Measurements from ENCODE around the gene ZNF770.
A peak's percentile ranks its signal among the peaks of the same experiment; 100 is the strongest.
"Not testable (repeated sequence)": the region's sequence is repeated elsewhere in the genome, so short reads cannot be mapped to it uniquely, and the experiment has no call there.

Gene ZNF770

GRCh38 chr15:34976073-34976472 lies 12.0 kb downstream of the ZNF770 start:
- no peak for DNase-seq

GRCh38 chr15:34973512-34973911 lies 14.6 kb downstream of the ZNF770 start:
- DNase-seq = no peak

- DNase-seq = not testable (repeated sequence)
Measured at GRCh38 chr15:34970098-34970643, 17.9 kb downstream of the ZNF770 start.

- peak; percentile 95 for DNase-seq
Measured at GRCh38 chr15:34969340-34970097, 18.6 kb downstream of the ZNF770 start, which contains the start of gene AQR. Gene AQR (minus strand): TSS chr15:34969742. CDS start chr15:34969613, 129 bp downstream.

DNA sequence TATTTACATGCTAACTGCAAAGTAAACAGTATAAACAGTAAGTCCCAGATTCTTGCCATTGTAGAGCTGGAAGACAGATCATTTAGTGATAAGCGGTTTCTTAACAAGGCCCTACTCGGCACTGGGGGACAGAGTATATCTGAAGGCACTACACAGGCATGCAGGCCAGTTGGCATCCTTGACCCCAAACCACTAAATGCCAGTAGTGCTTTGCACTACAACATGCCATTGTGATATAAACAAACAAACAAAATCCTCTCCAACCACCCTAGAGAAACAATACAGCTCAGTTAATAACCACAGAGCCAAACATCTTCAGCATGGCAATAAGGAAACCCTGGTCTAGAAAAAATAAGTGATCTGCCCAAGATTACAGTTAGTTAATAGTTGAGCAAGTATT lies 23.8 kb downstream of the ZNF770 start:
- no peak for DNase-seq

GRCh38 chr15:34953851-34954250 lies 34.2 kb downstream of the ZNF770 start:
- DNase-seq = no peak

DNA sequence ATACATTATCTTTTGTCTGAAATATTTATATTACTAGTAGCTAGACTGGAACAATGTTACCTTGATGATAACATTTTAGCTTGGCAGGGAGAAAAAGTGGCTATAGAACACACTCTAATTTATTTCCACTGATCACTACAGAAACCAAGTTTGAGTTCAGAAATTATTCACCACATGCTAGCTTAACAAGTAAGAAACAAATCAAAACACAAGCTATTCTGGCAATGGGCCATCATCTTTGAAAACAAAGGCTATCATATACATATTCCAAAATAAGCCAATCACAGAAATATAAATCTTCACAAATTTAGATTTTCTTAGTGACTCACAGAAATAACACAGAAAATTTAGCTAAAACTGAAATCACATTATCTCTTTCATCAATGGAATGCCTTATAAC lies 35.6 kb downstream of the ZNF770 start:
- DNase-seq = no peak

GRCh38 chr15:34951993-34952392 lies 36.1 kb downstream of the ZNF770 start:
- no peak for DNase-seq

- DNase-seq = no peak
Measured at GRCh38 chr15:34944936-34945335, 43.2 kb downstream of the ZNF770 start.

GRCh38 chr15:34943711-34944110 lies 44.4 kb downstream of the ZNF770 start:
- DNase-seq = no peak

- not testable (repeated sequence) for DNase-seq
Measured at GRCh38 chr15:34943264-34943663, 44.8 kb downstream of the ZNF770 start.

DNA sequence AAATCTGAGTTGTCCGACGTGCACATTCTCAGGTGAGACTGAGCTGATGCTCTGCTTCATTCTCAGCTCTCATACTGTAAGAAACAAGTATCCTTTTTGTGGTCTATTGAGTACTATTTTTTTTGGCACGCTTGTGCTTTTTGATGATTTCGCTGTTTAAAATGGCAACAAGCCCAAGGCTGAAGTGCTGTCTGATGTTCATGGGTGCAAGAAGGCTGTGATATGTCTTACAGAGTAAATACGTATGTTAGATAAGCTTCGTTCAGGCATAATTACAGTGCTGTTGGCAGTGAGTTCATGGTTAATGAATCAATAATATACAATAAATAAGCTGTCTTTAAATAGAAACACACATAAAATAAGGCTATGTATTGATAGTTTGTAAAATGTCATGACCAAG lies 45.7 kb downstream of the ZNF770 start:
- DNase-seq = no peak

DNA sequence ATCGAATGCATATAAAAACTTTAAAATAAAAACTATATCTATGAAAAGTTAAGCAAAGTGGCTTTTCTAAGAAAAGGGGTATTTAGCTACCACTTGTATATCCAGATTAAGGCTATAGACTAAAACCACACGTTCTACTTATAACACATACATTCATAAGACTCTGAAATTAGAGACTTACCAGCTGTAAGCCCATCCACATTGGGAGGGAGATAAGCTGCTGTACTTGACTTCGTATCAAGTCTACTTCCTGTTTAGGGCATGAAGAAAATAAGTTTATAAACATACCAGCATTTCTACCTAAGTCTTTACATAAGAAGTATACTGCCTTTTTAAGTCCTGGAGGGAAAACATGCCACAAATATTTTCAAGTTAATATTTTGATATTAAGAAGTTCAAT lies 46.3 kb downstream of the ZNF770 start:
- DNase-seq = no peak

DNA sequence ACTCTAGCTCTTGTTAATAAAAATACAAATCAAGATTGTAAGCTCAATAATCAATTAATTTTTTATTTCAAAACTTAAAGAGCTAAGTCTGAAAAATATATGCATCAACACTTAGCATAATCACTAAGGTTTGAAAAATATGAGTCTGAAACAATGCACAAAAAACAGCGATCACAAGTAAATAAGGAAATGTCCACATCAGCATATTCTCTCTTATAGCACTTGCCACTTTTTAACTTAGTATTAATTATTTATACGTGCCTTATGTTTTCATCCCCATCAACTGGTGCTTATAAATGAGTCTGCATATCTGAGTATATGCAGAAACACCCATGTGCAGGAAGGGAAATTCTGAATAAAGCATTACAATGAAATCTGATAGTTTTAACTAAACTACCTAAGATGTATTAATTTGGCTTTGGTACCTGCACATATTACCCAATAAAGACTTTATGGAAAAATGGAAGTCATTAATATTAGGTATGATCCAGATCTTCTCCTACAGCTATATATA lies 46.8 kb downstream of the ZNF770 start:
- no peak for DNase-seq

- no peak for DNase-seq
Measured at GRCh38 chr15:34933432-34933975, 54.6 kb downstream of the ZNF770 start.

- DNase-seq = not testable (repeated sequence)
Measured at GRCh38 chr15:34928349-34928748, 59.7 kb downstream of the ZNF770 start.

Data from stimulated activated CD4-positive, alpha-beta T cell treated with anti-CD3 and anti-CD28 coated beads, Interleukin-4, amount 100 ng/mL, for 24 hours (primary cell).